HG03565 (cell line): ENCODE results near the gene LRRC15.

Experiments used
- ATAC-seq: cut with Tn5 transposase; IDR thresholded peaks from one replicate; pipeline ENCODE4 v1.9.1; 2021; ENCODE audit warnings: mild to moderate bottlenecking, moderate library complexity; ENCODE audit not compliant: unreplicated experiment

LRRC15 gene

DNA sequence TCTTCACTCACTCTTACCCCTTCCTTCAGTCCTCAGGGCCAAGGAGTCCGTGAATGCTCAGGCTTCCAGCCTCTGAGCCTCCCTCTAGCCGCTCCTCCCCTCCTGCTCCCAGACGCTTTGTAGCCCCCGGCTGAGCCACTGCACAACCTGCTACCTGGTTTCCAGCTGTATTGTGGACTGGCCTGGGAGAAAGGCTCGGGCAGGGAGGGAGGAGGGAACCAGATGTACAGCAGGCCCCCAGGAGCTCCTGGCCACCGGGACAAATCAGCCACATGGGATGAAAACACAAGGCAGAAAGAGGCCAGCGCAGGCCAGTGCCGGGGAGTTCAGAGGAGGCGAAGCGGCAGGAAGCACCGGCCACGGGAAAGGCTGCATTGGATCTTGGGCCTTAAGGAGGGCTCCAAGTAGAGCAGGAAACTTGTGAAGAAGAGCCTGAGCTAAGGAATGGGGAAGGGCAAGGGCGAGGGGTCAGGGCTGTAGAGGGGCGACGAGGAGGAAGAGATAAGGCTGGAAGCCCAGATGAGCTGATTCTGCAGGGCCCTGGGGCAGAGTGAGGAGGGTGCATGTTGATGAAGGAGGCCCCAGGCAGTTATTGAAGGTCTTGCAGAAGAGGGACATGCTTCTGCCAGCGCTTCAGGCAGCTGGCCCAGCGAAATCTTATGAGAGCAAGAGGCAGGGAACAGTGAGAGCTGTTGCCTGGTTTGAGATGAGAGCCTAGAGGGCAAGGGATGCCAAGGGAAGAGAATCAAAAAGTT is 32.8 kb downstream of the LRRC15 start:
- ATAC-seq, result no peak

DNA sequence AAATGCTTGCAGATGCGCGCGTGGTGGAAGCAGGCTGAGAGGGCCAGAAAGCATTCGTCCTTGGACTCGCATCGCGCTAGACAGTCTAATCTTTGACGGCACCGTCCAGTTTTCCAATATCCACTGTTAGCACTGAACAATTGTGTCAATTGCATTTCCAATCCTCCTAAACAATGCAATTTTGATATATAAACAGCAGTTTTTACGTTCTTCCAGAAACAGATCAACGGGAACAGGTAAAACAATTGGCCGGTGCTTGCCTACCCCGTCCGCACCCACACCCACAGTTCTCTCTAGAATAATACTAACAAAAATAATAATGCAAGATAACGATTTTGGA is 35.6 kb downstream of the LRRC15 start:
- no peak for ATAC-seq

DNA sequence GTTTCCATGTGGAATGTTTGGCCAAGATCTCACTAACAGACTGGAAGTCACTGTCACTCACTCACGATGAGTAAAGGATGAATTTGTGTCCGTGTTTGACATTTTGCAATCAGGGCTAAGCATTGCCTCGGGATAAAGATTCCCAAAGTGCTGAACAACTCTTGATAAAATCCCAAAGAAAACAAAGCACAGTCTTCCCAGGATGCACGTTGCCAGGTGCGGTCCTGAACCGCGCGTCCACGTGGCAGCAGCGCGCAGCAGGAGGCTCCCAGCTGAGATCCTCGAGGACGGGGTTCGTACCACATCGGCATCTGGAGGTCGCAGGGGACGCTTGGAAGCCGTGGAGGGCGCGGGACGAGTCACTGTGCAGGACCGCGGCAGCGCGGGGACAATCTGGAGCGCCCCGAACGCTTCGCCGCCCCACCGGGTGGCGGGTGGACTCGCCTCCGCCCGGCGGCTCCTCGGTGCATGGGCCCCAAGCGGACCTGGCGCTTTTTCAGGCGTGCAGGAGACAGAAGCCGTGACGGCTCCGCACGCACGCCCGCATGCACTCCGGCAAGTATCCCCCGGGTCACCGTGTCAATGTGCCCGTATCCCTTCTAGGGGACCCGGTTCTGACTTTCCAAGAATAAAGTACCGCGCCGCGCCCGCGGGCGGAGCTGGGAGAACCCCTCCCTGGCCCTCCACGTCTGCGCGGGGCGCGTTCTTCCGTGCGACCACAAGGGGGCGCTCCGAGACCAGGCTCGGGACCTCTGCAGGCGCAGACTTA is 36.1 kb downstream of the LRRC15 start:
- peak; percentile 81 for ATAC-seq

DNA sequence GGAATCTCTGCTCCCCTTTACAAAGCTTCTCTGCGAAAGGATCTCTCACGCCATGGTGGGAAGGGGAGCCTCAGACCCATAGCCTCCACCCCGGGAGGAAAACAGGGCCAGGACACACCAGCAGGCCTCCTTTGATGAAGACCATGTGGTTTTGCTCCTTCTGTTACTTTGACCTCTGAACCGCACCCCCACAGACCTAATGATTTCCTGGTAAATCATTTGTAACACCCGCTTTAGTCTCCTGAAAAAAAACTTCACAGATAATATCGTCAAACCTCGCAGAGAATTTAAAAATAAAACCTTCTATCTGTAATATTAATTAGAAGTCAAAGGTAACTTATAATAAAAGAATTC is 36.7 kb downstream of the LRRC15 start:
- ATAC-seq, result no peak

DNA sequence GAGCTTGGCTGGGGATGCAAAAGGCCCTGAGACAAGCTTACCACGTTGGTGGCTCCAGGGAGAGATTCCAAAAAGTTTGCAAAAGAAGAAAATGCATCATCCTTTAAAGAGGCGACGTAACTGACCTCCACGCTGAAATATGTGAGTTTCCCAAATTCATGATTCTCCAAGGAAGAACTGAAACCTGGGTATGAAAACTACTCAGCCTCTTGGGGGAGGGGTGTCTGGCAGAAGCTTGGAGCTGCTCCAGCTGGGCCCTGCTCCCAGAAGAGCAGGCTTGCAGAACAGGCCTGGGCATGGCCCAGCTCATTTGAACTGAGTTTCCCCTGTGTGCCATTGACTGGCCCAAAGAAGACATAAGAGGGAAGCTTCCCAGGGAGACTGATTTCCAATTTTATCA is 39.0 kb downstream of the LRRC15 start:
- ATAC-seq, result no peak

DNA sequence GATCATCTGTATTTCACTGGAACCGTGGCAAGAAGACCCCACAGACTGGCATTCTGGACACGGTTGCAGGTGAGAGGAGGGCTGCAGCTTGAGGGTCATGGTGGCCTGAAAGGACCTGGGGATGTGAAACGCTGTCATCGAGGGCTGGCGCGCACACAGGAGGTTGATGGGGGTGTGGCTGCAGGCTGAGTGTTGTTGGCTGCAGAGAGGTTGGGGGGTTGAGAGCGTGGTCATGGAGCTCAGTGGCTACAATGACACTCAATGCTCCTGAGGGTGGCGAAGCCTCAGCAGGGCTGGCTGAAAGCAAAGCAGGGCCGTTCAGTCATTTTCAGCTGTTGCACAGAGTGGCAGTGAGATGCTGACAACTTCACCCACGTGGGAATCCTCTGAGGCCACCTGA is 39.4 kb downstream of the LRRC15 start:
- no peak for ATAC-seq

DNA sequence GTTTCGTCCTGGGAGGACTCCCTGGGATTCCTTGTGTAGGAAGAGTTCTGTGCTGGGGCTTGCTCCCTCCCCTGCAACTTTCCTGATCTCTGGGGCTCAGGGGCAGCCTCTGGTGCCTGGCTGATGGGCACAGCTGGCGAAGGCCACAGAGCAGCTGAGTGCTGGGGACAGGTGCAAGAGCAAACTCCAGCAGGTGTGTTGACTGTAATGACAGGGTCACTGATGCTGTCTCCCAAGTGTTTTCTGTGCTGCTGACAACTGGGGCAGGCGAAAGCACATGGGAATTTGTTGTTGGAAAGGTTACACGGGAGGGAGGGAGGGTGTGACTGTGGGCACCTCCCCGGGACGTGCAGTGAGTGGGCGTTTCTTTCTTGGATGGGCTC is 40.0 kb downstream of the LRRC15 start:
- ATAC-seq, result no peak

DNA sequence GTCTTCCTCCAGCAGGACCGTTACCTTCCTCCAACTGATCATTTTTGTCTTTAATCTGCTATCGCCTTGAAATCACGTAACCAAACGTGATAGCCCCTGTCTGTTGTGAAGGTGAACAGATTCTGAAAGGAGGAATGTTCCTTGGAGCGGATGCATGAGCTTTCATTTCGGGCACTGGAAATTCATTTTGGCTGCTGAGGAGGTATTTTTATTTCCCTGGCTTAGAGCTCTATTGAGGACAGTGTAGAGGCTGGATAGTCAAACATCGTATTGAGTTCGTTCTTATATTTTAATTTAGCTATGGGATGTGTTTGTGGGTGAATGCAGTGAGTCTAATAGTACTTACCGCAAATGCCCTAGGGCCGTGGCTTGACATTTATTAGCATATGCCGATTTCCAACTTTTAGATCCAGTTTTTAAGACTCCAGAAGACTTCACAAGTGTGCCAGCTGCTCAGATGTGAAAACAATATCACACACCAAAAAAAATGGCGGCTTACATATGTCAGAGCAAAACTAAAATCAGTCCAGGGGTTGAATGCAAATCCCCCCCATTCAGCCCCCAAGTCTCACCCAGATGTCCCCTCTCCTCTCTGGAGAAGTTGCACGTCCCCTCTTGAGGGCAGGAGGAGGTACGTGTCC is 40.5 kb downstream of the LRRC15 start:
- no peak for ATAC-seq

DNA sequence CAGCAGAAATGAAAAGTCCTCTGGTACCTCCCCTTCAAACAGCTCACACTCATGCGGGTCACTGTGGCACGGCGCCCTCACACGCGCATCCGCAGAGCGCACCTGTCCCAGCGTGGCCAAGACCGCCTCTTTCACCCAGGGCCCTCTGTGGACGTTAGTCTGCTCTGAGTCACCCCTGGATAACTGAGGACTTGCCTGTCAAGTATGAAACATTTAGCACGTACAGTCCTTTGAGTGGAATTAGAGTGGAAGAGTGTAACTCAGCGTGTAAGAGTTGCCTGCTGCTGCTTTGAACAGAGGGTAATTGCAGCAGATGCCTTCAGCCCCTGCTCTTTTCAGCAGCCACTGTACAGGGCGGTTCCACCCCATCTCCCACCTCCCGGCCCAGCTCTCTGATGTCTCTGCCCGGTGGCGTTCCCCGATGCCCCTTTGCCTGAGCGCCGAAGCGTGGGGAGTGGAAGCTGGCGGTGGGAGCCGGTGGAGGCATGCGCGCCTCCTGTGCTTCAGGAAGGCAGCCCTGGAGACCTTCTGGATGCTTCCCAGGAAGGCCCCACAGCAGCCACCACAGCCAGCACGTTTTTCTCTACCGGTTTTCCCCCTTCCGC is 41.4 kb downstream of the LRRC15 start:
- ATAC-seq, result no peak

DNA sequence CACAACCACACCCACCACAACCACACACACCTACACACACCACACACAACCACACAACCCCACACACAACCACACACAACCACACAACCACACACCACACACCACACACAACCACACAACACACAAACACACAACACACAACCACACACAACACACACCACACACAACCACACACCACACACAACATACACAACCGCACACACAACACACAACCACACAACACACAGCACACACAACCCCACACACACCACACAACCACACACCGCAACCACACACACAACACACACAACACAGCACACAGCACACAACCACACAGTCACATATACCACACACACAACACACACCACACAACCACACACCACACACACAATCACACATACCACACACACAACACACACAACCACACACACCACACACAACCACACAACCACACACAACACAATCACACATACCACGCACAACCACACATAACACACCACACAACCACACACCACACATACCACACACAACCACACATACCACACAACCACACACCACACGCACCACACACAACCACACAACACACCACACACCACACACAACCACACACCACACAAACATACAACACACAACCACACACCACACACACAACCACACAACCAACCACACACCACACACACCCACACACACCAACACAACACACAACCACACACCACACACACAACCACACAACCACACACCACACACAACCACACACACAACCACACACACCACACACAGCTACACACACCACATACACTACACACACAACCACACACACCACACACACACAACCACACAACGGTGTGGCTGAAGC is 42.1 kb downstream of the LRRC15 start:
- ATAC-seq, result no peak

DNA sequence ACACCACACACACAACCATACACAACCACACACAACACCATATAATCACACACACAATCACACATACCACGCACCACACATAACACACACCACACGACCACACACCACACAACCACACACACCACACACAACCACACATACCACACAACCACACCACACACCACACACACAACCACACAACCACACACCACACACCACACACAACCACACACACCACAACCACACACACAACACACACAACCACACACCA is 42.6 kb downstream of the LRRC15 start:
- ATAC-seq, result no peak

DNA sequence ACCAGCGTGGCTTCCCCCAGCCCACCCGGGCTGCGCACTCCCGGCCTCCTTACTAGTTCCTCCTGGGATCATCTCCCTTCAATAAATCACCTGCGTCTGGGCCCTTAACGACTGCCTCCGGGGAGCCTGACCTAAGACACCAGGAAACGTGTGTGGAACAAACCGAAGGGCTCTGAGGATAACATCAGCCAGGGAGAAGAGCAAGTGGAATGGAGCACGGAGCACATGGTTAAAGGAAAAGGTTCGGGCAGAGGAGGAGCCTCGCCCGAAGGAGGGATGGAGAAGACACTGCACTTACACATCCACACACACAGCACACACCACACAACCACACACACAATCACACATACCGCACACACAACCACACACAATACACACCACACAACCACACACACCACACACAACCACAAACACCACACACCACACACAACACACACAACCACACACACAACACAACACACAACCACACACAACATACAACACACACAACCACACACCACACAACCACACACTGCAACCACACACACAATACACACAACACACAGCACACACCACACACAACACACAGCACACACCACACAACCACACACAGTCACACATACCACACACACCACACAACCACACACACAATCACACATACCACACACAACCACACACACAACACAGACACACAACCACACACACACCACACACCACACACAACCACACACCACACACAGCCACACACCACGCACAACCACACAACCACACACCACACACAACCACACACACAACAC is 43.2 kb downstream of the LRRC15 start:
- no peak for ATAC-seq

DNA sequence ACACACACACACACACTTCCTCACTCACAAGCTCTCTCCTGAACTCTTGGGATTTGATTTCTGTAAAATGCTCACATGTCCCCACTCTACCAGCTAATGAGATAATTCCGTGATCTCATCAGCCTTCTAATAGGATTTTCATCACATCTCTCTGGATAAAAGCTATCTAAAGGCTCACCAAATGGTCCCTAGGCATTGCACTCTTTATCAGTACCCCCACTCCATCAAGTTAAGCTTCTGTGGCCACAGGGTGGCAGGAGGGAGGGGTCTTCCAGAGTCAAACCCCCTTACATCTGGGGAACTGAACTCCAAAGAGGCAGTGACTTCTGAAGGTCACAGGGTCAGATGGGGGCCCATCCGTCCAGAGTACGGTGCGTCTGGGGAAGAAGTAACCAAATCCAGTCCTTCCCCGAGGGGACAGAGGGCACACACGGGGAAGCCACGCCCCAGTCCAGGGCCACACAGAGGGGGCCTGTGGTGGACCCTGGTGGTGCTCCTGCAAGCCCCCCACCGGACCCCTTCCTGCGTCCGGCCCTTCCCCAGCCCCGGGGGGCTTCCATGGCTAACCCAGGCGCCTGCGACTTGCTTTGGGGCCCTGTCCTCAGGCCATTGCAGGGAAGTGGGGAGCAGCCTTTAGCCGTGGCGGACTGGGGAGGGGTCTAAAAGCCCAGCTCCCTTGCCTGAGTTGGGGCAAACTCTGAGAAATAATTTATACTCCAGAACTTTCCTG is 44.0 kb downstream of the LRRC15 start:
- ATAC-seq, result no peak

DNA sequence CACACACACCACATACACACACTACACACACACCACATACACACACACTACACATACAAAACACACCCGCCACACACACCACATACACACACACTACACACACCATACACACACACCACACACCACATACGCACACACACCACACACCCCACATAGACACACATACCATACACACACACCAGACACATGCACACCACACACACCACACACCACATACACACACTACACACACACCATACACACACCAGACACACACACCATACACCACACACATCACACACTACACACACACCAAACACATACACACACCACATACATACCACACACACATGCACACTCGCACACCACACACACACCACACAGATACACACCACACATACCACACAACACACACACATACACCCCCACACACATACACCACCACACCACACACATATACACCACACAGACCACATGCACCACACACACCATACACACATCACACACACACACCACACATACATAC is 44.7 kb downstream of the LRRC15 start:
- no peak for ATAC-seq

DNA sequence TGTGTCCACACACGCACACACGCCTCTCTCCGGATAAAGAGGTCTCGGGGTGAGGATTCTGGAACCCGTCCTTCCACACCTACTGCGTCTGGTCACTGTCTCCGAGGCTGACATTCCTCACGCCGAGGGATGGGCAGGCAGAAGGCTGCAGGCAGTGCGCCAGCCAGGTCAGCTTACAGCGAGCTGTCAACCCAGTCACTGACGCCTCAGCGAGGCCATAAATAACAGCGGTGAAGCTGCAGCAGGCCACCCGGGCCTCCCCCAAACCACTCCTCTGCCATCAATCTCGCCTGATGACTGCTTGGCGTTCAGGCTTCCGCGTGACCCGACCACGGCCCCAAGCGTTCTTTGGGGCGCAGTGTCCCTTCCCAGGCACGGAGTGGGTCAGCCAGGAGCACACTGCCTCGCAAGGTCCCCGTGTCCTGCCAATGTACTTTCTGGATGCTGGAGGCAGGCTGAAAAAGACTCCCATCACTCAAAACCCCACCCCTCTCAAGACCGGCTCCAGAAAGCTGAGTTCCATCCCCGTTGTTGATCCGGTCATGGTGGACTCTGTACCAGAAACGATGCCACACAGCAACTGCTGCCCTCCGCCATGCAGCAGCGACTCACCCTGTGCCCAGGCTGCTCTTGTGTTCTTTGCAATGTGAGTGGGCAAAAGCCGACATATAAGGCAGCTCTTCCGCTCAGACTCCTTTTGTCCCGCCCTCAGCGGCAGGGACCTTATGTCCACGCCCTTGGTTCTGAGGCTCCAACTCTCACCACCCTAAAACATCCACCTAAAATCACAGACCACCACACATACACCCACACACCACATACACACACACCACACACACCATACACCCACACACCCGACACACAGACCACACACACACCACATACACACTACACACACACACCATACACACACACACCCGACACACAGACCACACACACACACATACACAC is 45.5 kb downstream of the LRRC15 start:
- peak; percentile 49 for ATAC-seq

DNA sequence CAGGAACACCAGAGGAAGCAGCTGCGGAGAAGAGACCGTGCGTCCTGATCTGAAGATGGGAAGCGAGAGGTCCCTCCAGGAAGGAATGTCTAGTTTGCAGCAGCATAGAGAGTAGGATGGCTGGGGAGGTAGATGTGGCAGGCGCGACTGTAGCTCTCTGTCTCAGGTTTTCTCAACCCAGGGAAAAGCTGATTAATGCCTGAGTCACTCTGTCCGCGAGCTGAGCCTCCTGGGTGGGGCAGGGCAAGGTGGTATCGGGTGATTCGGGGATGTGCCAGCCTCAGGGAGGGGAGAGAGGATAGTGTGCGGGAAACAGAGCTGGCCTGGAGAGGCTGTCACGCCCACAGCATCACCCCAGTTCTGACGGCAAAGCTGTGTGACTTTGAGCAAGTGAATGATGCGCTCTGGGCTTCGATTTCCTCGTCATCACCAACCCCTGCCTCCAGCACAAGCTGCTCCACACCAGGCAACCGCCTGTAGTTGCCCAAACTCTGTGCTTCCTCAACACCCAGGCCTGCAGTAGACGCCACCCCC is 46.8 kb downstream of the LRRC15 start:
- ATAC-seq, result no peak

DNA sequence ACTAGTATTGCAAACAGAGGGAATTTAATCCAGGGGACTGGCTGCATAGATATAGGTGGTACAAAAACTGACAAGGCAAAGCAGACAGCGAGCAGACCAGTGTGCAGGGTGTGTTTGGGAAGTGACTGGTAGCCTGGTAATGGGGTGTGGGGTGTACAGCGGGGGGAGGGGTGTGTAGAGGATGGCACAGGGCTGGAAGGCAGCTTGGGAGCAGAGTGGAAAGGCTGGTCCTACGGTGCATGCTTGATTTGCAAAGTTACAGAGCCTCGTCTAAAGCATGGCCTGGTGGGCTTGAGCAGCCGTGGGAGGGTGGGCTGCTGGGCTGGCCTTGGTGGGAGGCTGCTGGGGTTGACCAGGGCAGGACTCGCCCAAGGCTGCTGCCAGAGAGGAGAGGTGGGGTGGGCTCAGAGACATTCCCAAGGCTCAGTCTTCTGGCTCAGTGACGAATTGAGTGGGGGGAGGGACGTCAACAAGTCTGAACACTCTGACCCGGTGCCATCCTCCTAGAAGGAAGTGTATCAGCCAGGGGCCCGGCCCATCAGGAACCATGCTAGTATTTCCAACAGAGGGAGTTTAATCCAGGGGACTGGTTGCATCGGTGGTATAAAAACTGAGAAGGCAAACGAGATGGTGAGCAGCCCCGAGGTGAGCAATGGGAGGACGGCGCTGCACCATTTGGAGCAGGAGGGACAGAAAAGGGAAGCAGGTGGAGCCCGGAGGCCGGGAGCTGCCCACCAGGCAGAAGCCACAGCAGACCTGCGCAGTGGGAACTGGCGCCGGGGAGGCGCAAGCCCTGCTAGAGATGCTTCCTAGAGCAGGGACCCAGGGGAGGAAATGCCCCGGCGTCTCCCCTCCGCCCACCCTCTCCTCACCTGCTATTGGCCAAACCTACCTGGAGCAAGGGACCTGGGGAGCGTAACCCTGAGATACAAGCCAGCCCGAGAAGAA is 47.6 kb downstream of the LRRC15 start:
- ATAC-seq, result no peak
